ENCODE data around the gene HTRA1. TPM values are rescaled to one million over a fixed set of nuclear protein-coding genes. Genes with fewer than 3 reads are reported as not detected.

Gene HTRA1
- total and polyA plus RNA-seq, 9 of the 15 experiments (the other 6 are each of a cell fraction or from before 2014, with no cell fraction given) = 0.06 to 0.16 (median 0.13) TPM; not detected in 5

- TF ChIP-seq E2F6 (IDR thresholded peaks at IDR 0.05; ENCODE audit: borderline replicate concordance in 1 of 2, extremely low read depth in 1 of 2, insufficient read depth in 1 of 2, insufficient read length in 1 of 2, low read depth in 1 of 2, low read length in 1 of 2, poor library complexity in 1 of 2, severe bottlenecking in 1 of 2) (no peak), SMARCA4 (IDR thresholded peaks at IDR 0.05) (no peak), ZNF512 (tag; IDR thresholded peaks at IDR 0.05) (no peak), ARID3B (CRISPR knock-in tag; IDR thresholded peaks at IDR 0.05; ENCODE audit: borderline replicate concordance) (no peak), EHMT2 (IDR thresholded peaks at IDR 0.05) (no peak), ZNF444 (CRISPR knock-in tag; IDR thresholded peaks at IDR 0.05) (no peak), MYC (IDR thresholded peaks at IDR 0.05; ENCODE audit: low read depth, low read length) (no peak), MYC (CRISPR knock-in tag; IDR thresholded peaks at IDR 0.05; ENCODE audit: borderline replicate concordance, low read depth) (no peak), PTRF (tag; IDR thresholded peaks at IDR 0.05) (no peak), ELF1 (tag; IDR thresholded peaks at IDR 0.05) (no peak)
These were observed 3.2 kb downstream of the HTRA1 start (continued) for GRCh38 chr10:122464586-122464985.

All from K562 (cell line).